ENCODE data around the gene MBD3.

GRCh38 chr19:1567848-1568227 is 24.8 kb downstream of the MBD3 start:
- TF ChIP-seq CTCF (IDR thresholded peaks at IDR 0.05; ENCODE audit: low read depth, low read length) = no peak
- TF ChIP-seq EZH2phosphoT487 (IDR thresholded peaks at IDR 0.05; ENCODE audit: low read depth) = no peak

Measured in OCI-LY3 (cell line).